DOHH2 (cell line): ENCODE measurements around the gene KRTAP12-4.

Experiments used
- EZH2phosphoT487 ChIP-seq: fragments of 200-600 bp; sonication (generic); IDR thresholded peaks from 2 replicates; pipeline ENCODE4 v1.6.1; 2017; ENCODE audit warnings: borderline replicate concordance, mild to moderate bottlenecking, antibody characterized with exemption, low read length, moderate library complexity, mixed read lengths
- TF ChIP-seq, protein P1 (sequence below): fragments of 200-600 bp; sonication (generic); IDR thresholded peaks from one replicate; pipeline ENCODE4 v1.5.1; 2014; ENCODE audit warnings: antibody characterized with exemption, mild to moderate bottlenecking, low read depth, low read length; ENCODE audit not compliant: poor library complexity, severe bottlenecking

DNA sequence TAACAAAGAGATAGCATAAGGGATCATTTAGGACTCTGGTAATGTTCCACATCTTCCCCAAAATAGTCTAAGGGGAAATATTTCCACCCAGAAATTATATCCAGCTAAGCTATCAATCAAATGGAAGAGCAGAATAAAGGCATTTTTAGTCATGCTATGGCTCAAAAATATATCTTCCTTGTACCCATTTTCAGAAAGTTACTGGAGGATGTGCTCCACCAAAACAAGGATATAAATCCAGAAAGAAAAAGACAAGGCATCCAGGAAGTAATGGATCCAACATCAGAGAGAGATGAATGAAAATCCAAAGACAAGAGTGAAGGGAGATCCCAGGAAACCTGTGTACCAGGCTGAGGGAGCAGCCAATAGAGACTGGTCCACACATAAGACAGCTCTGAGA is 45.3 kb downstream of the KRTAP12-4 start:
- TF ChIP-seq, protein P1, sequence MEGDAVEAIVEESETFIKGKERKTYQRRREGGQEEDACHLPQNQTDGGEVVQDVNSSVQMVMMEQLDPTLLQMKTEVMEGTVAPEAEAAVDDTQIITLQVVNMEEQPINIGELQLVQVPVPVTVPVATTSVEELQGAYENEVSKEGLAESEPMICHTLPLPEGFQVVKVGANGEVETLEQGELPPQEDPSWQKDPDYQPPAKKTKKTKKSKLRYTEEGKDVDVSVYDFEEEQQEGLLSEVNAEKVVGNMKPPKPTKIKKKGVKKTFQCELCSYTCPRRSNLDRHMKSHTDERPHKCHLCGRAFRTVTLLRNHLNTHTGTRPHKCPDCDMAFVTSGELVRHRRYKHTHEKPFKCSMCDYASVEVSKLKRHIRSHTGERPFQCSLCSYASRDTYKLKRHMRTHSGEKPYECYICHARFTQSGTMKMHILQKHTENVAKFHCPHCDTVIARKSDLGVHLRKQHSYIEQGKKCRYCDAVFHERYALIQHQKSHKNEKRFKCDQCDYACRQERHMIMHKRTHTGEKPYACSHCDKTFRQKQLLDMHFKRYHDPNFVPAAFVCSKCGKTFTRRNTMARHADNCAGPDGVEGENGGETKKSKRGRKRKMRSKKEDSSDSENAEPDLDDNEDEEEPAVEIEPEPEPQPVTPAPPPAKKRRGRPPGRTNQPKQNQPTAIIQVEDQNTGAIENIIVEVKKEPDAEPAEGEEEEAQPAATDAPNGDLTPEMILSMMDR = no peak
- no peak for TF ChIP-seq EZH2phosphoT487
